Osteoblast (primary cell): ENCODE data around the gene DOK3. TPM values are rescaled to one million over a fixed set of nuclear protein-coding genes. Genes with fewer than 3 reads are reported as not detected.

Experiments used
- DNase-seq: peaks from one replicate; pipeline ENCODE4 v3.0.0; 2011; ENCODE audit warnings: low spot score, mixed read lengths; ENCODE audit not compliant: insufficient read length; ENCODE audit errors: missing footprints
- H2AFZ ChIP-seq: 2 replicates; pipeline ENCODE4 v1.6.0; 2011; ENCODE audit warnings: mild to moderate bottlenecking, low read length
- H3K27ac ChIP-seq: 2 replicates; pipeline ENCODE4 v1.5.1; 2011; ENCODE audit warnings: mild to moderate bottlenecking, low read depth, low read length, moderate library complexity
- H3K27me3 ChIP-seq: 2 replicates; pipeline ENCODE4 v1.6.0; 2012; ENCODE audit warnings: mild to moderate bottlenecking, control low read depth, inconsistent platforms, low read length, moderate library complexity; ENCODE audit not compliant: insufficient read depth
- H3K36me3 ChIP-seq: 2 replicates; pipeline ENCODE4 v1.5.1; 2011; ENCODE audit warnings: mild to moderate bottlenecking, low read length, control low read depth, moderate library complexity; ENCODE audit not compliant: insufficient read depth
- H3K4me1 ChIP-seq: 2 replicates; pipeline ENCODE4 v1.5.1; 2011; ENCODE audit warnings: mild to moderate bottlenecking, low read length, control low read depth, moderate library complexity; ENCODE audit not compliant: insufficient read depth
- H3K4me2 ChIP-seq: 2 replicates; pipeline ENCODE4 v1.6.0; 2011; ENCODE audit warnings: mild to moderate bottlenecking, low read length; ENCODE audit not compliant: insufficient read depth
- H3K4me3 ChIP-seq: fragments of 200-600 bp; sonication (generic); 3 replicates; pipeline ENCODE4 v1.5.1; 2012; ENCODE audit warnings: mild to moderate bottlenecking, low read length, inconsistent platforms; ENCODE audit not compliant: insufficient read depth
- H3K79me2 ChIP-seq: 2 replicates; pipeline ENCODE4 v1.6.0; 2012; ENCODE audit warnings: mild to moderate bottlenecking, low read length, control low read depth, inconsistent platforms; ENCODE audit not compliant: insufficient read depth
- H3K9me3 ChIP-seq: 2 replicates; pipeline ENCODE4 v1.5.1; 2011; ENCODE audit warnings: low read depth, low read length, control low read depth
- H4K20me1 ChIP-seq: 2 replicates; pipeline ENCODE4 v1.6.0; 2012; ENCODE audit warnings: mild to moderate bottlenecking, low read length, control low read depth; ENCODE audit not compliant: insufficient read depth
- CTCF ChIP-seq: IDR thresholded peaks from 2 replicates; pipeline ENCODE4 v1.5.1; 2011; ENCODE audit warnings: mild to moderate bottlenecking, low read depth, low read length, moderate library complexity; ENCODE audit errors: extremely low read depth
- total RNA-seq: library from RNA; depleted of rRNA; stranded (reverse); fragments of >200 nt; gene quantifications from 2 replicates; pipeline ENCODE4 v1.2.3, GENCODE V29; 2012

Gene DOK3
- total RNA-seq, 1 donor = 1.1 TPM

GRCh38 chr5:177539411-177539810 is 29.8 kb upstream of the DOK3 start:
- Histone ChIP-seq H2AFZ (no peak overlapping the region), H3K27me3 (no peaks in the 10 kb centered on the region), H3K27ac (peak overlapping the region; percentile 95), H3K4me2 (peak overlapping the region; percentile 56), H3K36me3 (peaks cover 29% of the 10 kb centered on the region), H3K79me2 (peaks cover 71% of the 10 kb centered on the region), H3K4me3 (peak overlapping the region; percentile 34), H3K4me1 (peaks cover 51% of the 10 kb centered on the region), H3K9me3 (no peaks in the 10 kb centered on the region), H4K20me1 (peaks cover 20% of the 10 kb centered on the region)
- TF ChIP-seq CTCF = no peak
- DNase-seq = peak; percentile 95

- Histone ChIP-seq H3K79me2 (peaks cover 69% of the 10 kb centered on the region), H3K27me3 (no peaks in the 10 kb centered on the region), H3K4me3 (peak overlapping the region; percentile 30), H2AFZ (no peak overlapping the region), H3K4me1 (peaks cover 46% of the 10 kb centered on the region), H3K4me2 (peak overlapping the region; percentile 56), H4K20me1 (peaks cover 21% of the 10 kb centered on the region), H3K27ac (peak overlapping the region; percentile 95), H3K9me3 (no peaks in the 10 kb centered on the region), H3K36me3 (peaks cover 29% of the 10 kb centered on the region)
- TF ChIP-seq CTCF = no peak
- no peak for DNase-seq
These were observed 29.2 kb upstream of the DOK3 start for GRCh38 chr5:177538876-177539275.

- H4K20me1 ChIP-seq = peaks cover 26% of the 10 kb centered on the region
- H3K9me3 ChIP-seq = no peaks in the 10 kb centered on the region
- peak; percentile 97 for DNase-seq
- H3K79me2 ChIP-seq = peaks cover 66% of the 10 kb centered on the region
- H2AFZ ChIP-seq = no peak overlapping the region
- peak overlapping the region; percentile 76 for H3K4me2 ChIP-seq
- peak overlapping the region; percentile 32 for H3K4me3 ChIP-seq
- no peak for TF ChIP-seq CTCF
- peaks cover 40% of the 10 kb centered on the region for H3K4me1 ChIP-seq
- peaks cover 29% of the 10 kb centered on the region for H3K36me3 ChIP-seq
- no peaks in the 10 kb centered on the region for H3K27me3 ChIP-seq
- peak overlapping the region; percentile 95 for H3K27ac ChIP-seq
These were observed 28.0 kb upstream of the DOK3 start for GRCh38 chr5:177537389-177538361.

GRCh38 chr5:177536386-177536785 is 26.8 kb upstream of the DOK3 start:
- Histone ChIP-seq H4K20me1 (peaks cover 26% of the 10 kb centered on the region), H3K36me3 (peaks cover 31% of the 10 kb centered on the region), H3K27me3 (no peaks in the 10 kb centered on the region), H2AFZ (no peak overlapping the region), H3K79me2 (peaks cover 66% of the 10 kb centered on the region), H3K4me2 (no peak overlapping the region), H3K4me3 (no peak overlapping the region), H3K27ac (peak overlapping the region; percentile 95), H3K9me3 (no peaks in the 10 kb centered on the region), H3K4me1 (peaks cover 40% of the 10 kb centered on the region)
- DNase-seq = no peak
- TF ChIP-seq CTCF = no peak
